H9 (cell line): ENCODE data around the gene CALN1. TPM values are rescaled to one million over a fixed set of nuclear protein-coding genes. Genes with fewer than 3 reads are reported as not detected.

ENCODE experiments used
- DNase-seq: peaks from one replicate; pipeline ENCODE4 v3.0.0-alpha.2; 2017
- H2AFZ ChIP-seq: one replicate; pipeline ENCODE4 v1.6.1; 2013; ENCODE audit warnings: mild to moderate bottlenecking, low read length, control low read depth, moderate library complexity
- H2AK5ac ChIP-seq: 2 replicates; pipeline ENCODE4 v1.6.1; 2013; ENCODE audit warnings: low read length, control low read depth, mixed read lengths; ENCODE audit not compliant: insufficient read length
- H2BK120ac ChIP-seq: one replicate; pipeline ENCODE4 v1.6.1; 2013; ENCODE audit warnings: low read depth, mild to moderate bottlenecking, low read length, control low read depth, inconsistent platforms; ENCODE audit not compliant: poor library complexity, severe bottlenecking
- H2BK12ac ChIP-seq: 2 replicates; pipeline ENCODE4 v1.6.1; 2013; ENCODE audit warnings: low read length, control low read depth, mixed read lengths, low read depth; ENCODE audit not compliant: insufficient read length
- H2BK15ac ChIP-seq: 2 replicates; pipeline ENCODE4 v1.6.1; 2013; ENCODE audit warnings: low read depth, low read length, control low read depth
- H2BK20ac ChIP-seq: one replicate; pipeline ENCODE4 v1.6.1; 2013; ENCODE audit warnings: low read depth, mild to moderate bottlenecking, low read length, control low read depth, inconsistent platforms; ENCODE audit not compliant: poor library complexity, severe bottlenecking
- H2BK5ac ChIP-seq: 2 replicates; pipeline ENCODE4 v1.6.1; 2013; ENCODE audit warnings: low read length, control low read depth, mixed read lengths; ENCODE audit not compliant: insufficient read length
- H3K14ac ChIP-seq: 2 replicates; pipeline ENCODE4 v1.6.1; 2013; ENCODE audit warnings: low read length, control low read depth; ENCODE audit not compliant: insufficient read depth
- H3K18ac ChIP-seq: 2 replicates; pipeline ENCODE4 v1.6.1; 2013; ENCODE audit warnings: low read depth, mild to moderate bottlenecking, mixed read lengths, low read length, control low read depth; ENCODE audit not compliant: insufficient read length
- H3K23ac ChIP-seq: 2 replicates; pipeline ENCODE4 v1.6.1; 2013; ENCODE audit warnings: low read length, control low read depth, mixed read lengths, low read depth; ENCODE audit not compliant: insufficient read length
- H3K23me2 ChIP-seq: 2 replicates; pipeline ENCODE4 v1.6.1; 2013; ENCODE audit warnings: low read depth, mild to moderate bottlenecking, mixed read lengths, low read length, control low read depth; ENCODE audit not compliant: insufficient read length, poor library complexity, severe bottlenecking
- H3K27ac ChIP-seq: 2 replicates; pipeline ENCODE4 v1.5.1; 2013; ENCODE audit warnings: low read length, control low read depth, mixed read lengths, low read depth; ENCODE audit not compliant: insufficient read length
- H3K27me3 ChIP-seq: 2 replicates; pipeline ENCODE4 v1.6.1; 2013; ENCODE audit warnings: low read length, control low read depth, inconsistent platforms; ENCODE audit not compliant: insufficient read depth
- H3K4ac ChIP-seq: 2 replicates; pipeline ENCODE4 v1.6.1; 2013; ENCODE audit warnings: low read depth, mild to moderate bottlenecking, control low read depth, inconsistent platforms, low read length, moderate library complexity
- H3K4me1 ChIP-seq: 2 replicates; pipeline ENCODE4 v1.6.1; 2013; ENCODE audit warnings: low read length, control low read depth, inconsistent platforms; ENCODE audit not compliant: insufficient read depth
- H3K4me2 ChIP-seq: 2 replicates; pipeline ENCODE4 v1.6.1; 2013; ENCODE audit warnings: low read length, control low read depth, mixed read lengths; ENCODE audit not compliant: insufficient read length, insufficient read depth
- H3K56ac ChIP-seq: 2 replicates; pipeline ENCODE4 v1.6.1; 2013; ENCODE audit warnings: low read depth, mild to moderate bottlenecking, mixed read lengths, low read length, control low read depth; ENCODE audit not compliant: insufficient read length
- H3K79me1 ChIP-seq: 2 replicates; pipeline ENCODE4 v1.6.1; 2013; ENCODE audit warnings: low read depth, mild to moderate bottlenecking, moderate library complexity, low read length, control low read depth, inconsistent platforms; ENCODE audit not compliant: insufficient read depth, poor library complexity, severe bottlenecking
- H3K79me2 ChIP-seq: 2 replicates; pipeline ENCODE4 v1.6.1; 2013; ENCODE audit warnings: low read length, control low read depth, inconsistent platforms; ENCODE audit not compliant: insufficient read depth
- H3K9ac ChIP-seq: 2 replicates; pipeline ENCODE4 v1.6.1; 2013; ENCODE audit warnings: low read length, control low read depth, mixed read lengths; ENCODE audit not compliant: insufficient read length; ENCODE audit errors: extremely low read depth
- H3K9me3 ChIP-seq: one replicate; pipeline ENCODE4 v1.6.1; 2013; ENCODE audit warnings: low read depth, low read length, inconsistent platforms; ENCODE audit not compliant: control insufficient read depth
- H3T11ph ChIP-seq: one replicate; pipeline ENCODE4 v1.6.1; 2013; ENCODE audit warnings: mild to moderate bottlenecking, low read length, control low read depth, inconsistent platforms
- H4K20me1 ChIP-seq: one replicate; pipeline ENCODE4 v1.6.1; 2013; ENCODE audit not compliant: control insufficient read depth, insufficient read length, insufficient read depth
- H4K5ac ChIP-seq: 2 replicates; pipeline ENCODE4 v1.6.1; 2013; ENCODE audit warnings: low read depth, mild to moderate bottlenecking, mixed read lengths, low read length, control low read depth; ENCODE audit not compliant: insufficient read length
- H4K8ac ChIP-seq: replicated peaks from 2 replicates; pipeline ENCODE4 v1.6.1; 2013; ENCODE audit warnings: low read length, control low read depth, mixed read lengths, low read depth; ENCODE audit not compliant: insufficient read length
- H4K91ac ChIP-seq: 2 replicates; pipeline ENCODE4 v1.6.1; 2013; ENCODE audit warnings: low read depth, mild to moderate bottlenecking, moderate library complexity, mixed read lengths, low read length, control low read depth; ENCODE audit not compliant: insufficient read length
- H3K27ac Mint-ChIP-seq, 3 experiments: 2 replicates in 2 of 3; 3 replicates in 1 of 3; pipeline ENCODE4 v1.8.0; 2020 to 2021; ENCODE audit warnings: mixed read lengths in 3 of 3, mild to moderate bottlenecking in 1 of 3, moderate library complexity in 1 of 3
- H3K27me3 Mint-ChIP-seq: 2 replicates; pipeline ENCODE4 v1.8.0; 2021; ENCODE audit warnings: low read depth, mild to moderate bottlenecking, moderate library complexity, mixed read lengths
- H3K36me3 Mint-ChIP-seq, 3 experiments: 2 replicates in 2 of 3; 3 replicates in 1 of 3; pipeline ENCODE4 v1.8.0; 2020 to 2021; ENCODE audit warnings: low read depth in 3 of 3, mixed read lengths in 3 of 3; ENCODE audit not compliant: insufficient read depth in 1 of 3
- H3K4me1 Mint-ChIP-seq, 2 experiments: 2 replicates each; pipeline ENCODE4 v1.8.0; 2020; ENCODE audit warnings: mixed read lengths in 2 of 2
- H3K4me3 Mint-ChIP-seq, 2 experiments: 2 replicates in 1 of 2; 3 replicates in 1 of 2; pipeline ENCODE4 v1.8.0; 2020 to 2021; ENCODE audit warnings: mild to moderate bottlenecking in 2 of 2, mixed read lengths in 2 of 2, moderate library complexity in 1 of 2
- H3K9me3 Mint-ChIP-seq, 2 experiments: 2 replicates in 1 of 2; 3 replicates in 1 of 2; pipeline ENCODE4 v1.8.0; 2020; ENCODE audit warnings: mild to moderate bottlenecking in 2 of 2, mixed read lengths in 2 of 2, moderate library complexity in 1 of 2
- CTCF ChIP-seq: fragments of 200-600 bp; sonication (generic); conservative IDR thresholded peaks from 3 replicates; pipeline ENCODE4 v1.8.0; 2021; ENCODE audit warnings: antibody characterized with exemption, mild to moderate bottlenecking
- WGBS: extraction: QIAGEN DNeasy Blood & Tissue Kit; methylation state at CpG from one replicate; pipeline ENCODE4 v1.1.7; 2013; ENCODE audit warnings: missing lambda C conversion rate, low lambda C conversion rate, mixed read lengths; ENCODE audit not compliant: insufficient read length; ENCODE audit errors: extremely low coverage; 5-methylcytosine and 5-hydroxymethylcytosine counted together
- total RNA-seq: library from RNA; stranded (reverse); gene quantifications from 2 replicates; pipeline ENCODE4 v1.2.1, GENCODE V29; 2021

Gene CALN1
- total RNA-seq, 1 experiment from 2014 or later = 2.8 TPM

- no peak overlapping the region for H2BK12ac ChIP-seq
- Mint-ChIP-seq H3K4me1 (no peaks in the 10 kb centered on the region), H3K27ac (no peak overlapping the region), H3K4me3 (no peak overlapping the region), H3K27me3 (no peaks in the 10 kb centered on the region; the same call in 1 of the 2 replicates), H3K9me3 (peaks cover 0 to 5% of the 10 kb centered on the region in 2 experiments; a peak in 3 of 5 replicates), H3K36me3 (peaks cover 0 to 5% (median 0%) of the 10 kb centered on the region in 3 experiments; a peak in 2 of 7 replicates)
- no peak overlapping the region for H3K18ac ChIP-seq
- H3T11ph ChIP-seq = no peak overlapping the region
- no peak for DNase-seq
- no peaks in the 10 kb centered on the region for H4K20me1 ChIP-seq
- no peak for TF ChIP-seq CTCF
- no peak overlapping the region for H4K5ac ChIP-seq
- no peak overlapping the region for H4K91ac ChIP-seq
- no peaks in the 10 kb centered on the region for H3K9me3 ChIP-seq
- H3K4me1 ChIP-seq = no peaks in the 10 kb centered on the region
- H2BK15ac ChIP-seq = no peak overlapping the region
- no peaks in the 10 kb centered on the region for H3K79me2 ChIP-seq
- no peak overlapping the region for H2BK120ac ChIP-seq
- H4K8ac ChIP-seq = no peak overlapping the region
- H3K23ac ChIP-seq = no peak overlapping the region
- H3K9ac ChIP-seq = no peak overlapping the region
- no peak overlapping the region for H3K27ac ChIP-seq
- H3K79me1 ChIP-seq = no peaks in the 10 kb centered on the region
- WGBS = no CpG with 5 or more reads among the region's 7 CpGs
- no peak overlapping the region for H2AK5ac ChIP-seq
- H2BK20ac ChIP-seq = no peak overlapping the region
- H2BK5ac ChIP-seq = no peak overlapping the region
- H3K4me2 ChIP-seq = no peak overlapping the region
- no peak overlapping the region for H3K14ac ChIP-seq
- no peaks in the 10 kb centered on the region for H3K27me3 ChIP-seq
- no peak overlapping the region for H3K56ac ChIP-seq
- no peak overlapping the region for H2AFZ ChIP-seq
- no peak overlapping the region for H3K4ac ChIP-seq
- H3K23me2 ChIP-seq = no peaks in the 10 kb centered on the region
These were observed 437.5 kb downstream of the CALN1 start for GRCh38 chr7:71974611-71975010.
